Retinal pigment epithelial cell (primary cell): Measurements from ENCODE around the gene TRNP1.

Source experiments
- DNase-seq: peaks from one replicate; pipeline ENCODE4 v3.0.0-alpha.2; 2010; ENCODE audit warnings: low read depth
- H3K4me3 ChIP-seq: 2 replicates; pipeline ENCODE4 v1.5.1; 2011; ENCODE audit warnings: mild to moderate bottlenecking, low read length, control low read depth, moderate library complexity
- CTCF ChIP-seq: conservative IDR thresholded peaks from 2 replicates; pipeline ENCODE4 v1.5.1; 2011; ENCODE audit warnings: low read depth, low read length, control low read depth, inconsistent platforms

TRNP1 gene

GRCh38 chr1:26950602-26951001 lies 42.9 kb upstream of the TRNP1 start:
- no peak for TF ChIP-seq CTCF
- no peak overlapping the region for H3K4me3 ChIP-seq
- DNase-seq: no peak

- no peak for TF ChIP-seq CTCF
- H3K4me3 ChIP-seq: no peak overlapping the region
These were observed 42.3 kb upstream of the TRNP1 start for GRCh38 chr1:26951216-26951615.

DNA sequence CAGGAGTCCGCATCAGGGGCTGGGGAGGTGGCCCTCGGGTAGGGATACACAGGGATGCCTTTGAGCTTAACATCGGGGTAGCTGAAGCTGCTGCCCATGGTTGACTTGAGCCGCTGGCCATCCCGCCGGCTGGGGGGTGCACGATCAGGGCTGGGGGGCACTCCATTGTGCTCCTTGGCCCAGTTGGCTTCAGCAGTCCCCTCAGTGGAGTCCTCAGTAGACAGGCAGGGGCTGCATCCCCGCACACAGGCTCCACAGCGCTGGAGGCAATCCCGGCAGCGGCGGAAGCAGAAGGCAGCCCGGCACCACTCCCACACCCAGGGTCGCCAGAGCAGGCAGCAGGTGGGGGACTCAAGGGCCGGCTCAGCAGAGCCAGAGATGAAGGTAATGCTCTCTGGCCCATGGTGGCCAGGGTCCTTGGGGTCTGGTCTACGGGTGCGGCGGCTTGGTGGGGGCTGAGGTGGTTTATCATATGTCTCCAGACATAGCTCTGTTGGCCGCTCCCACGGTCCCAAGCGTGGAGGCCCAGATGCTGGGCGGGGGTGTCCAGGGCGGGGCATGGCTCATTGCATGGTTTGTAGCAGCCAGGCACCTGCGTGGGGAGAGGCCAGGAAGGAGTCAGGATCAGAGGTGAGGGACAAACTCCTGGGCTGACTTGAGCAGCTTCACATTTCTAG lies 41.5 kb upstream of the TRNP1 start:
- no peak for TF ChIP-seq CTCF
- no peak for DNase-seq
- H3K4me3 ChIP-seq: no peak overlapping the region

More at GRCh38 chr1:26951216-26951615, 42.3 kb upstream of the TRNP1 start:
- DNase-seq: no peak

- no peak for DNase-seq
- no peak overlapping the region for H3K4me3 ChIP-seq
- no peak for TF ChIP-seq CTCF
These were observed 40.1 kb upstream of the TRNP1 start for GRCh38 chr1:26953374-26953773.

GRCh38 chr1:26956321-26956720 lies 37.2 kb upstream of the TRNP1 start:
- no peak for TF ChIP-seq CTCF
- no peak for DNase-seq
- no peak overlapping the region for H3K4me3 ChIP-seq

DNA sequence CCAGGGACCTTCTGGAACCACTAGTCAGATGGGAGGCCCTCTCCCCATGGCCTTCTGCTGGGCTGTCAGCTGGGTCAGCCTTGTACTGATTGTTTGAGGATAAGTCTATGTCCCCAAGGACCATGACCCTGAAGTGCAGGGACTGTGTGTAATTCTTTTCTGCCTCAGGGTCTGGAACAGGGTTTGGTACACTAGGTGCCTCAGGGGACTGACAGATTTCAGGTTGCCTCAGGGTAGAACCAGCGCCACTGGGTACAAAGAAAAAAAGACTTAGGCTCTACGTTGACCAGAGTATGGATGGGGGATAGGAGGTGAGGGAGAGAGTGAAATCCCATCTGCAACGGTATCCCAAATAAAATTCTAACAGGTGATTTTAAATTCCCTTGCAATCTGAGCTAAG lies 36.2 kb upstream of the TRNP1 start:
- no peak for TF ChIP-seq CTCF
- DNase-seq: no peak
- no peak overlapping the region for H3K4me3 ChIP-seq

- TF ChIP-seq CTCF: no peak
- no peak overlapping the region for H3K4me3 ChIP-seq
- no peak for DNase-seq
These were observed 34.2 kb upstream of the TRNP1 start for GRCh38 chr1:26959270-26959669.
